ENCODE measurements around the gene HTR3C.

DNA sequence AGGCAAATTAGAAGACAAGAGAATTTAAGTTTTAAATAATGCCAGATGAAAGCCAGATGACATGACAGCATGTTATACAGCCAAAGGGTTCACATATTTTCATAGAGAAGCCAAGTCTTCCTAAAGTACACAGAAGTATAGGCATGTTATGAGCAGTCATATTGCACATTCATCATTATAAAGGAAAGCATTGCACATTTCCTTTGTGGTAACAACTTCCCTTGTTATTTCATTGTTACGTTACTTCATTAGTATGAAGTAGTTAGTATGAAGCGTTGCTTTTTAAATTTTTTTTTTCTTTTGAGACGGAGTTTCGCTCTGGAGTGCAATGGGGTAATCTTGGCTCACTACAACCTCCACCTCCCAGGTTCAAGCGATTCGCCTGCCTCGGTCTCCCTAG, 30.5 kb upstream of the HTR3C start:
- TF ChIP-seq, protein P1, sequence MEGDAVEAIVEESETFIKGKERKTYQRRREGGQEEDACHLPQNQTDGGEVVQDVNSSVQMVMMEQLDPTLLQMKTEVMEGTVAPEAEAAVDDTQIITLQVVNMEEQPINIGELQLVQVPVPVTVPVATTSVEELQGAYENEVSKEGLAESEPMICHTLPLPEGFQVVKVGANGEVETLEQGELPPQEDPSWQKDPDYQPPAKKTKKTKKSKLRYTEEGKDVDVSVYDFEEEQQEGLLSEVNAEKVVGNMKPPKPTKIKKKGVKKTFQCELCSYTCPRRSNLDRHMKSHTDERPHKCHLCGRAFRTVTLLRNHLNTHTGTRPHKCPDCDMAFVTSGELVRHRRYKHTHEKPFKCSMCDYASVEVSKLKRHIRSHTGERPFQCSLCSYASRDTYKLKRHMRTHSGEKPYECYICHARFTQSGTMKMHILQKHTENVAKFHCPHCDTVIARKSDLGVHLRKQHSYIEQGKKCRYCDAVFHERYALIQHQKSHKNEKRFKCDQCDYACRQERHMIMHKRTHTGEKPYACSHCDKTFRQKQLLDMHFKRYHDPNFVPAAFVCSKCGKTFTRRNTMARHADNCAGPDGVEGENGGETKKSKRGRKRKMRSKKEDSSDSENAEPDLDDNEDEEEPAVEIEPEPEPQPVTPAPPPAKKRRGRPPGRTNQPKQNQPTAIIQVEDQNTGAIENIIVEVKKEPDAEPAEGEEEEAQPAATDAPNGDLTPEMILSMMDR (IDR thresholded peaks at IDR 0.05) = no peak
- TF ChIP-seq POLR2A (IDR thresholded peaks at IDR 0.05) = no peak
